Vagina (tissue), 2 donors: ENCODE results near the gene TGIF2LY. TPM values are rescaled to one million over a fixed set of nuclear protein-coding genes. Genes with fewer than 3 reads are reported as not detected.
"Not testable (repeated sequence)": the region's sequence is repeated elsewhere in the genome, so short reads cannot be mapped to it uniquely, and the experiment has no call there.

Experiments
- DNase-seq, 2 donors: peaks; one replicate each; pipeline ENCODE4 v3.0.0-alpha.2; 2017; ENCODE audit errors: extremely low spot score in 2 of 2
- H3K27ac ChIP-seq: fragments of 200-600 bp; sonication (generic); one replicate; pipeline ENCODE4 v1.5.1; 2019
- H3K27me3 ChIP-seq: fragments of 200-600 bp; sonication (generic); one replicate; pipeline ENCODE4 v1.5.1; 2019
- H3K36me3 ChIP-seq, 2 donors: fragments of 200-600 bp; sonication (generic); one replicate each; pipeline ENCODE4 v1.5.1; 2017 to 2019
- H3K4me1 ChIP-seq: fragments of 200-600 bp; sonication (generic); one replicate; pipeline ENCODE4 v1.5.1; 2019
- H3K4me3 ChIP-seq, 2 donors: fragments of 200-600 bp; sonication (generic); 1 replicate in 1 of 2; 2 replicates in 1 of 2; pipeline ENCODE4 v1.5.1; 2016 to 2019
- H3K9me3 ChIP-seq: fragments of 200-600 bp; sonication (generic); one replicate; pipeline ENCODE4 v1.5.1; 2019
- intact Hi-C: fragments of 100-400 bp; cut with DNase I; formaldehyde crosslinking; loops from one replicate; pipeline ENCODE4 v1.15.1; 2023
- small RNA-seq: library from RNA; depleted of rRNA; stranded (forward); fragments of <200 nt; gene quantifications from one replicate; pipeline ENCODE3, GENCODE V24; 2016
- total RNA-seq: library from RNA; depleted of rRNA; stranded (reverse); fragments of >200 nt; gene quantifications from one replicate; pipeline ENCODE4 v1.2.3, GENCODE V29; 2016

TGIF2LY gene
- not detected for total RNA-seq

GRCh38 chrY:3578767-3579166 lies at the start of gene TGIF2LY:
Gene TGIF2LY, plus strand, starts transcription at chrY:3579067. Its CDS starts 178 bp downstream, at chrY:3579245.
- H3K9me3 ChIP-seq, H3K36me3 ChIP-seq, DNase-seq, H3K4me1 ChIP-seq, intact Hi-C loops, H3K27ac ChIP-seq, H3K27me3 ChIP-seq, H3K4me3 ChIP-seq: not testable (repeated sequence)

Small RNA genes within 50 kb of the gene (small RNA-seq; reads per million reads assigned to genes)
- gene PRRC2CP1: not detected
